Neural progenitor cell (in vitro differentiated cells): ENCODE measurements around the gene PRR18.

Experiments used
- EZH2 ChIP-seq: fragments of 200-600 bp; sonication (generic); IDR thresholded peaks from 2 replicates; pipeline ENCODE4 v1.6.1; 2017; ENCODE audit warnings: antibody characterized with exemption, mild to moderate bottlenecking, moderate library complexity
- EZH2phosphoT487 ChIP-seq: fragments of 200-600 bp; sonication (generic); IDR thresholded peaks from 2 replicates; pipeline ENCODE4 v1.6.1; 2017; ENCODE audit warnings: antibody characterized with exemption
- TF ChIP-seq, protein P1 (sequence below): fragments of 200-600 bp; sonication (generic); IDR thresholded peaks from 2 replicates; pipeline ENCODE4 v1.5.1; 2017; ENCODE audit warnings: antibody characterized with exemption, mild to moderate bottlenecking

DNA sequence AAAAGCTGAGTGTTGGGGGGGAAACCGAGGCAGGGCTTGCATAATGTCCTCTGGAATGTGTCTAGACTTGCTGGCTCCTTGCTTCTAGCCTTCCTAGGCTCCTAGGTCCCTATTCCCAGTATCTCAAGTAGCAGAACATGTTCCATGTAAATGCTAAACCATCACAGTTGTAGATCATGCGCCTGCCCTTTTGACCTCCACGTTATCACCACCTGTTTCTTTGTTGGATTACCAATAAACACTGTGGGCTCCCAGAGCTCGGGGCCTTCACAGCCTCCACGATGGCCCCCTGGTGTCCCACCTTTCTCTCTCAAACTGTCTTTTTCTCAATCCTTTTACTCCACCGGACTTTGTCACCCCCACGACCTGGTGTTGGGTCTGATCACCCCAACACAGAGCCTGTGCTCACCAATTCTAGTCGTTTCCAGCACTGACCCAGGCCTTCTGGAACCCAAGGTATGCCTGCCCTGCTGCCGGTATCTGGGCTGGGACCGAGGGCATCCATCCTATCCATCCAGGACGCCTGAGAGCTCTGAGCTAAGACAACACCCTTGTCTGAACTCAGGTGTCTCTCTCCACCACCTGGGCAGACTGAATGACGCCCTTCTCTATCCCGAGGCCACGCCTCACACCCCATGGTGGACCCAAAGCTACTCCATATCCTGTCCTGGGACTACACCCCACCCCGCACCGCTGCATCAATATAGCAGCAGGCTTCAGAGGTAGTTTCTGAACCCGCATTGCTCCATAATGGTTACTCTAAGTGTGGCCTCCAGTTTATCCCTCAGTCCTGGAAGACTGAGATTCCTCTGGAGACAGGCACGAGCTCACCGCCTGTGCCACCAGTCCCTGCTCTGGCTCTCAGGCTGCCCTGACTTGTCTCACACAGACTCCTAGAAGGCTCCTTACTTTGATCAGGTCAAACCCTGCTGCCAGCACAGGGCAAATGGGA lies 9.3 kb upstream of the PRR18 start:
- TF ChIP-seq EZH2phosphoT487 (no peak), EZH2 (no peak)
- TF ChIP-seq, protein P1, sequence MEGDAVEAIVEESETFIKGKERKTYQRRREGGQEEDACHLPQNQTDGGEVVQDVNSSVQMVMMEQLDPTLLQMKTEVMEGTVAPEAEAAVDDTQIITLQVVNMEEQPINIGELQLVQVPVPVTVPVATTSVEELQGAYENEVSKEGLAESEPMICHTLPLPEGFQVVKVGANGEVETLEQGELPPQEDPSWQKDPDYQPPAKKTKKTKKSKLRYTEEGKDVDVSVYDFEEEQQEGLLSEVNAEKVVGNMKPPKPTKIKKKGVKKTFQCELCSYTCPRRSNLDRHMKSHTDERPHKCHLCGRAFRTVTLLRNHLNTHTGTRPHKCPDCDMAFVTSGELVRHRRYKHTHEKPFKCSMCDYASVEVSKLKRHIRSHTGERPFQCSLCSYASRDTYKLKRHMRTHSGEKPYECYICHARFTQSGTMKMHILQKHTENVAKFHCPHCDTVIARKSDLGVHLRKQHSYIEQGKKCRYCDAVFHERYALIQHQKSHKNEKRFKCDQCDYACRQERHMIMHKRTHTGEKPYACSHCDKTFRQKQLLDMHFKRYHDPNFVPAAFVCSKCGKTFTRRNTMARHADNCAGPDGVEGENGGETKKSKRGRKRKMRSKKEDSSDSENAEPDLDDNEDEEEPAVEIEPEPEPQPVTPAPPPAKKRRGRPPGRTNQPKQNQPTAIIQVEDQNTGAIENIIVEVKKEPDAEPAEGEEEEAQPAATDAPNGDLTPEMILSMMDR, result no peak
